Fibroblast of lung (primary cell): ENCODE results near the gene COLQ. TPM values are rescaled to one million over a fixed set of nuclear protein-coding genes. Genes with fewer than 3 reads are reported as not detected.
"Not testable (repeated sequence)": the region's sequence is repeated elsewhere in the genome, so short reads cannot be mapped to it uniquely, and the experiment has no call there.

Source experiments
- DNase-seq, 2 donors: peaks; one replicate each; pipeline versions ENCODE4 v3.0.0 to v3.0.0-alpha.2; 2010; ENCODE audit warnings: low read depth in 2 of 2
- H2AFZ ChIP-seq: 2 replicates; pipeline ENCODE4 v1.5.1; 2012; ENCODE audit warnings: low read length, control low read depth, inconsistent platforms
- H3K27ac ChIP-seq: 2 replicates; pipeline ENCODE4 v1.5.1; 2011; ENCODE audit warnings: low read length, control low read depth; ENCODE audit not compliant: insufficient read depth
- H3K27me3 ChIP-seq: 2 replicates; pipeline ENCODE4 v1.5.1; 2011; ENCODE audit warnings: mild to moderate bottlenecking, low read length; ENCODE audit not compliant: control insufficient read depth, insufficient read depth
- H3K36me3 ChIP-seq: 2 replicates; pipeline ENCODE4 v1.5.1; 2011; ENCODE audit warnings: low read length; ENCODE audit not compliant: control insufficient read depth, insufficient read depth
- H3K4me1 ChIP-seq: 2 replicates; pipeline ENCODE4 v1.5.1; 2011; ENCODE audit warnings: low read length; ENCODE audit not compliant: control insufficient read depth, insufficient read depth; ENCODE audit errors: extremely low read depth
- H3K4me2 ChIP-seq: 2 replicates; pipeline ENCODE4 v1.5.1; 2011; ENCODE audit warnings: low read length, control low read depth; ENCODE audit not compliant: insufficient read depth; ENCODE audit errors: extremely low read depth
- H3K4me3 ChIP-seq, 4 experiments: fragments of 200-600 bp in 1 of 4; sonication (generic) in 1 of 4; replicated peaks in 1 of 4; 2 replicates each; pipeline ENCODE4 v1.5.1; 2011 to 2016; ENCODE audit warnings: low read length in 4 of 4, low read depth in 3 of 4, mild to moderate bottlenecking in 3 of 4, control low read depth in 2 of 4, inconsistent platforms in 1 of 4, mixed read lengths in 1 of 4; ENCODE audit not compliant: insufficient read depth in 1 of 4; ENCODE audit errors: control extremely low read depth in 1 of 4
- H3K79me2 ChIP-seq: 2 replicates; pipeline ENCODE4 v1.5.1; 2012; ENCODE audit warnings: mild to moderate bottlenecking, low read length, inconsistent platforms; ENCODE audit not compliant: control insufficient read depth, insufficient read depth
- H3K9ac ChIP-seq: 2 replicates; pipeline ENCODE4 v1.5.1; 2011; ENCODE audit warnings: mild to moderate bottlenecking, low read length, control low read depth; ENCODE audit not compliant: insufficient read depth
- H3K9me3 ChIP-seq: 2 replicates; pipeline ENCODE4 v1.5.1; 2012; ENCODE audit warnings: low read depth, low read length; ENCODE audit not compliant: control insufficient read depth, insufficient read depth
- H4K20me1 ChIP-seq: 2 replicates; pipeline ENCODE4 v1.5.1; 2011; ENCODE audit warnings: low read length; ENCODE audit not compliant: control insufficient read depth, insufficient read depth; ENCODE audit errors: extremely low read depth
- CTCF ChIP-seq, 2 donors: IDR thresholded peaks in 1 of 2; conservative IDR thresholded peaks in 1 of 2; 1 replicate in 1 of 2; 2 replicates in 1 of 2; pipeline ENCODE4 v1.5.1; 2011 to 2012; ENCODE audit warnings: low read length in 2 of 2, control low read depth in 1 of 2, inconsistent platforms in 1 of 2, low read depth in 1 of 2, mild to moderate bottlenecking in 1 of 2
- EZH2 ChIP-seq: IDR thresholded peaks from 2 replicates; pipeline ENCODE4 v1.5.1; 2012; ENCODE audit warnings: low read length, control low read depth, mild to moderate bottlenecking; ENCODE audit errors: missing control alignments
- polyA plus RNA-seq, 2 donors: library from polyadenylated mRNA; depleted of rRNA in 1 of 2; stranded (reverse) in 1 of 2; unstranded in 1 of 2; fragments of >200 nt; gene quantifications; 2 replicates each; pipeline ENCODE4 v1.2.1, GENCODE V29; 2011 to 2012; ENCODE audit warnings: missing spikeins in 1 of 2
- total RNA-seq: library from RNA; depleted of rRNA; stranded (reverse); fragments of >200 nt; gene quantifications from 2 replicates; pipeline ENCODE4 v1.2.1, GENCODE V29; 2014

COLQ gene
- total and polyA plus RNA-seq, 2 donors (not counting 1 experiment from before 2014, with no cell fraction given) = 0.33 to 0.34 TPM

- Histone ChIP-seq H3K27ac (no peak overlapping the region), H3K36me3 (no peaks in the 10 kb centered on the region), H3K9ac (no peak overlapping the region), H3K4me2 (no peak overlapping the region), H3K27me3 (no peaks in the 10 kb centered on the region), H3K79me2 (no peaks in the 10 kb centered on the region), H2AFZ (no peak overlapping the region), H4K20me1 (no peaks in the 10 kb centered on the region), H3K9me3 (no peaks in the 10 kb centered on the region), H3K4me3 (no peak overlapping the region), H3K4me1 (no peaks in the 10 kb centered on the region)
- TF ChIP-seq CTCF (conservative IDR thresholded peaks at IDR 0.05 in 1 of 2, IDR thresholded peaks at IDR 0.05 in 1 of 2; ENCODE audit: low read depth in 1 of 2, low read length in 2 of 2) (no peak), EZH2 (no peak)
- no peak for DNase-seq
Observed at GRCh38 chr3:15458212-15458780, 63.2 kb downstream of the COLQ start.

DNA sequence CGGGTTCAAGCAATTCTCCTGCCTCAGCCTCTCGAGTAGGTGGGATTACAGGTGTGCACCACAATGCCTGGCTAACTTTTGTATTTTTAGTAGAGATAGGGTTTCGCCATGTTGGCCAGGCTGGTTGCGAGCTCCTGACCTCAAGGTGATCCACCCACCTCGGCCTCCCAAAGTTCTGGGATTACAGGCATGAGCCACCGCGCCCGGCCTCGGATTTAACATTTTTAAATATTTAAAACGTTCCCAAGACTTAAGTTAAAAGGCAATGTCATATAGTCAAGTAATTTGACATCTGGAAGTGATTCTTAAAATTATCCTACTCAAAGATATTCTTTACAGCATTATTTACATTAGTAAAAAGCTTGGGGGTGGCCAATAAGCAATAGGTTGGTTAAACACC is 64.6 kb downstream of the COLQ start:
- H4K20me1 ChIP-seq, H3K27ac ChIP-seq, H3K4me3 ChIP-seq, H3K9me3 ChIP-seq, H3K36me3 ChIP-seq, H3K79me2 ChIP-seq, H3K27me3 ChIP-seq, DNase-seq, H2AFZ ChIP-seq, H3K4me2 ChIP-seq, H3K9ac ChIP-seq, H3K4me1 ChIP-seq: not testable (repeated sequence)

GRCh38 chr3:15456321-15456720 is 65.2 kb downstream of the COLQ start:
- no peaks in the 10 kb centered on the region for H4K20me1 ChIP-seq
- H3K27ac ChIP-seq = no peak overlapping the region
- no peak overlapping the region for H3K9ac ChIP-seq
- no peak for DNase-seq
- no peaks in the 10 kb centered on the region for H3K36me3 ChIP-seq
- H2AFZ ChIP-seq = no peak overlapping the region
- no peaks in the 10 kb centered on the region for H3K27me3 ChIP-seq
- H3K9me3 ChIP-seq = no peaks in the 10 kb centered on the region
- TF ChIP-seq EZH2 (no peak), CTCF (conservative IDR thresholded peaks at IDR 0.05 in 1 of 2, IDR thresholded peaks at IDR 0.05 in 1 of 2; ENCODE audit: low read depth in 1 of 2, low read length in 2 of 2) (no peak)
- no peak overlapping the region for H3K4me3 ChIP-seq
- H3K79me2 ChIP-seq = no peaks in the 10 kb centered on the region
- no peaks in the 10 kb centered on the region for H3K4me1 ChIP-seq
- no peak overlapping the region for H3K4me2 ChIP-seq
